GM23248 (cell line): ENCODE data around the gene HPN. TPM values are rescaled to one million over a fixed set of nuclear protein-coding genes. Genes with fewer than 3 reads are reported as not detected.
A peak's percentile ranks its signal among the peaks of the same experiment; 100 is the strongest.

Source experiments
- DNase-seq: peaks from one replicate; pipeline ENCODE4 v3.0.0-alpha.2; 2015
- H2AFZ ChIP-seq: fragments of 200-600 bp; sonication (generic); 2 replicates; pipeline ENCODE4 v1.6.1; 2016; ENCODE audit warnings: antibody characterized with exemption
- H3F3A ChIP-seq: fragments of 200-600 bp; sonication (generic); 2 replicates; pipeline ENCODE4 v1.6.1; 2016; ENCODE audit warnings: mild to moderate bottlenecking, antibody characterized with exemption, mixed run types; ENCODE audit not compliant: insufficient read depth
- H3K27ac ChIP-seq: fragments of 200-600 bp; sonication (generic); 2 replicates; pipeline ENCODE4 v1.5.1; 2016; ENCODE audit warnings: mild to moderate bottlenecking
- H3K27me3 ChIP-seq: fragments of 200-600 bp; sonication (generic); replicated peaks from 2 replicates; pipeline ENCODE4 v1.6.1; 2016; ENCODE audit warnings: mild to moderate bottlenecking; ENCODE audit not compliant: insufficient read depth
- H3K36me3 ChIP-seq: fragments of 200-600 bp; sonication (generic); 2 replicates; pipeline ENCODE4 v1.6.1; 2016; ENCODE audit warnings: low read depth, mild to moderate bottlenecking
- H3K4me1 ChIP-seq: fragments of 200-600 bp; sonication (generic); 2 replicates; pipeline ENCODE4 v1.6.1; 2016; ENCODE audit warnings: mild to moderate bottlenecking; ENCODE audit not compliant: insufficient read depth
- H3K4me2 ChIP-seq: fragments of 200-600 bp; sonication (generic); one replicate; pipeline ENCODE4 v1.6.1; 2016; ENCODE audit warnings: mild to moderate bottlenecking; ENCODE audit not compliant: unreplicated experiment
- H3K4me3 ChIP-seq: fragments of 200-600 bp; sonication (generic); 2 replicates; pipeline ENCODE4 v1.5.1; 2016; ENCODE audit warnings: mild to moderate bottlenecking
- H3K79me2 ChIP-seq: fragments of 200-600 bp; sonication (generic); 2 replicates; pipeline ENCODE4 v1.6.1; 2016; ENCODE audit warnings: mild to moderate bottlenecking; ENCODE audit not compliant: insufficient read depth
- H3K9ac ChIP-seq: fragments of 200-600 bp; sonication (generic); 2 replicates; pipeline ENCODE4 v1.6.1; 2016; ENCODE audit warnings: mild to moderate bottlenecking
- H3K9me2 ChIP-seq: fragments of 200-600 bp; sonication (generic); 2 replicates; pipeline ENCODE4 v1.6.1; 2016; ENCODE audit warnings: mixed run types, mild to moderate bottlenecking, moderate library complexity; ENCODE audit not compliant: insufficient read depth
- H3K9me3 ChIP-seq: fragments of 200-600 bp; sonication (generic); one replicate; pipeline ENCODE4 v1.6.1; 2017; ENCODE audit warnings: low read depth
- H4K20me1 ChIP-seq: fragments of 200-600 bp; sonication (generic); 2 replicates; pipeline ENCODE4 v1.6.0; 2016; ENCODE audit not compliant: insufficient read depth
- EZH2 ChIP-seq: fragments of 200-600 bp; sonication (generic); IDR thresholded peaks from 2 replicates; pipeline ENCODE4 v1.6.1; 2018; ENCODE audit warnings: antibody characterized with exemption, mild to moderate bottlenecking; ENCODE audit not compliant: insufficient read depth, poor library complexity, severe bottlenecking
- EZH2phosphoT487 ChIP-seq: fragments of 200-600 bp; sonication (generic); IDR thresholded peaks from 2 replicates; pipeline ENCODE4 v1.6.1; 2018; ENCODE audit warnings: antibody characterized with exemption, moderate library complexity, mild to moderate bottlenecking, low read depth; ENCODE audit not compliant: insufficient read depth
- whole genome bisulfite sequencing, 2 experiments: methylation state at CpG; one replicate each; pipeline ENCODE4 v1.1.6; 2015 to 2017; ENCODE audit warnings: low lambda C conversion rate in 2 of 2, low coverage in 1 of 2; ENCODE audit errors: missing lambda C conversion rate in 2 of 2; 5-methylcytosine and 5-hydroxymethylcytosine counted together
- in situ Hi-C: fragments of 300-500 bp; cut with MboI; formaldehyde crosslinking; loops from 2 replicates; pipeline ENCODE4 v1.15.0; 2020
- polyA plus RNA-seq: library from polyadenylated mRNA; unstranded; fragments of >200 nt; fragmentation: Nextera tagmentation; extraction: Ambion mirVana; gene quantifications from 2 replicates; pipeline ENCODE4 v1.2.1, GENCODE V29; 2016
- total RNA-seq: library from RNA; depleted of rRNA; stranded (reverse); fragments of >200 nt; shearing (Covaris generic); gene quantifications from 2 replicates; pipeline ENCODE4 v1.2.3, GENCODE V29; 2014

The HPN gene
- total and polyA plus RNA-seq, 2 experiments from 2014 or later = not detected

GRCh38 chr19:35107545-35107944, 66.0 kb downstream of the HPN start:
- Histone ChIP-seq H3K9ac (no peak overlapping the region), H3K9me3 (no peaks in the 10 kb centered on the region), H3K4me1 (no peaks in the 10 kb centered on the region), H3K79me2 (no peaks in the 10 kb centered on the region), H3K4me3 (no peak overlapping the region), H3K27me3 (peaks cover 6% of the 10 kb centered on the region; the same call in 1 of the 2 replicates), H3K27ac (no peak overlapping the region), H4K20me1 (no peaks in the 10 kb centered on the region), H3K4me2 (no peak overlapping the region), H3K36me3 (no peaks in the 10 kb centered on the region), H3K9me2 (no peaks in the 10 kb centered on the region), H3F3A (no peaks in the 10 kb centered on the region), H2AFZ (no peak overlapping the region)
- 9 to 15% methylated on average over 5 of the region's 5 CpGs for WGBS, 2 experiments
- TF ChIP-seq EZH2phosphoT487 = no peak
- no peak for TF ChIP-seq EZH2
- peak; percentile 55 for DNase-seq
- in situ Hi-C loops = no loop called here

GRCh38 chr19:35108730-35109129, 67.2 kb downstream of the HPN start:
- H4K20me1 ChIP-seq = no peaks in the 10 kb centered on the region
- no peak for DNase-seq
- WGBS, 2 experiments = 72% methylated on average over 10 to 11 of the region's 11 CpGs
- H2AFZ ChIP-seq = no peak overlapping the region
- H3K27me3 ChIP-seq = peaks cover 6% of the 10 kb centered on the region; the same call in 1 of the 2 replicates
- no peaks in the 10 kb centered on the region for H3K79me2 ChIP-seq
- H3F3A ChIP-seq = no peaks in the 10 kb centered on the region
- H3K4me3 ChIP-seq = no peak overlapping the region
- H3K36me3 ChIP-seq = no peaks in the 10 kb centered on the region
- H3K9me3 ChIP-seq = no peaks in the 10 kb centered on the region
- TF ChIP-seq EZH2 = no peak
- H3K9me2 ChIP-seq = no peaks in the 10 kb centered on the region
- no peak overlapping the region for H3K4me2 ChIP-seq
- in situ Hi-C loops = no loop called here
- no peak overlapping the region for H3K27ac ChIP-seq
- H3K9ac ChIP-seq = no peak overlapping the region
- H3K4me1 ChIP-seq = no peaks in the 10 kb centered on the region

- Histone ChIP-seq H3K9me2 (no peaks in the 10 kb centered on the region), H3K36me3 (no peaks in the 10 kb centered on the region), H2AFZ (no peak overlapping the region), H4K20me1 (no peaks in the 10 kb centered on the region), H3K4me1 (no peaks in the 10 kb centered on the region), H3K4me2 (no peak overlapping the region), H3K27me3 (peaks cover 6% of the 10 kb centered on the region; the same call in 1 of the 2 replicates), H3K27ac (no peak overlapping the region), H3K9ac (no peak overlapping the region), H3K79me2 (no peaks in the 10 kb centered on the region), H3F3A (no peaks in the 10 kb centered on the region), H3K9me3 (no peaks in the 10 kb centered on the region), H3K4me3 (no peak overlapping the region)
- in situ Hi-C loops = no loop called here
- 49 to 51% methylated on average over 22 of the region's 22 CpGs for WGBS, 2 experiments
- DNase-seq = peak; percentile 7
- no peak for TF ChIP-seq EZH2phosphoT487
- no peak for TF ChIP-seq EZH2
Observed at GRCh38 chr19:35109395-35110112, 68.0 kb downstream of the HPN start.

- H3K4me1 ChIP-seq = no peaks in the 10 kb centered on the region
- H3K4me3 ChIP-seq = no peak overlapping the region
- H4K20me1 ChIP-seq = no peaks in the 10 kb centered on the region
- H3K27ac ChIP-seq = no peak overlapping the region
- no peaks in the 10 kb centered on the region for H3K9me3 ChIP-seq
- H3K4me2 ChIP-seq = no peak overlapping the region
- no peak for DNase-seq
- no peak overlapping the region for H2AFZ ChIP-seq
- WGBS, 2 experiments = 49 to 70% methylated on average over 5 to 9 of the region's 9 CpGs
- H3F3A ChIP-seq = no peaks in the 10 kb centered on the region
- H3K27me3 ChIP-seq = peaks cover 6% of the 10 kb centered on the region; the same call in 1 of the 2 replicates
- no peaks in the 10 kb centered on the region for H3K36me3 ChIP-seq
- no peaks in the 10 kb centered on the region for H3K79me2 ChIP-seq
- TF ChIP-seq EZH2phosphoT487 (no peak), EZH2 (no peak)
- no peak overlapping the region for H3K9ac ChIP-seq
- in situ Hi-C loops = no loop called here
- no peaks in the 10 kb centered on the region for H3K9me2 ChIP-seq
Observed at GRCh38 chr19:35110974-35111373, 69.5 kb downstream of the HPN start.
